ENCODE results near the gene SELENOO. TPM values are rescaled to one million over a fixed set of nuclear protein-coding genes. Genes with fewer than 3 reads are reported as not detected.

SELENOO gene
- total RNA-seq, 1 experiment from 2014 or later: 27.4 TPM

- H3K4me1 ChIP-seq (replicated peaks; ENCODE audit: insufficient read depth): peaks cover 13% of the 10 kb centered on the region
- ChIA-PET POLR2A (ENCODE audit: unreplicated experiment) (no interaction called here), CTCF (no interaction called here)
- TF ChIP-seq EZH2 (IDR thresholded peaks at IDR 0.05; ENCODE audit: low read depth) (no peak), CTCF (conservative IDR thresholded peaks at IDR 0.05) (no peak)
- H3K27me3 ChIP-seq (ENCODE audit: insufficient read depth, low read depth): no peaks in the 10 kb centered on the region
- no peaks in the 10 kb centered on the region for H3K9me2 ChIP-seq (ENCODE audit: insufficient read depth)
- DNase-seq: no peak
- no TSS peak for BruUV-seq (replicated peaks)
- no peaks in the 10 kb centered on the region for H3K36me3 ChIP-seq (ENCODE audit: low read depth)
- no peak overlapping the region for H2AFZ ChIP-seq
- H3K79me2 ChIP-seq (ENCODE audit: low read depth): peaks cover 4% of the 10 kb centered on the region; the same call in 1 of the 2 replicates
- H3K9me3 ChIP-seq (ENCODE audit: insufficient read depth, low read depth): no peaks in the 10 kb centered on the region
- H3K4me2 ChIP-seq: no peak overlapping the region
- intact Hi-C loops (cut with micrococcal nuclease; ENCODE audit: unreplicated experiment): no loop called here
- no peak overlapping the region for H3K4me3 ChIP-seq
- H4K20me1 ChIP-seq (ENCODE audit: insufficient read depth): peaks cover 17% of the 10 kb centered on the region
- no peak overlapping the region for H3K27ac ChIP-seq
- peaks cover 10% of the 10 kb centered on the region; the same call in 1 of the 2 replicates for H3F3A ChIP-seq (ENCODE audit: insufficient read depth, low read depth)
Measured at GRCh38 chr22:50173983-50174355, 26.8 kb upstream of the SELENOO start.

GRCh38 chr22:50174382-50175190 is 26.2 kb upstream of the SELENOO start:
- Histone ChIP-seq H3K4me3 (no peak overlapping the region), H3K9me3 (ENCODE audit: insufficient read depth, low read depth) (no peaks in the 10 kb centered on the region), H4K20me1 (ENCODE audit: insufficient read depth) (peaks cover 17% of the 10 kb centered on the region), H3K27ac (no peak overlapping the region), H3K79me2 (ENCODE audit: low read depth) (peaks cover 4% of the 10 kb centered on the region; the same call in 1 of the 2 replicates), H3K36me3 (ENCODE audit: low read depth) (no peaks in the 10 kb centered on the region), H3K4me2 (no peak overlapping the region), H3K9me2 (ENCODE audit: insufficient read depth) (no peaks in the 10 kb centered on the region), H3K27me3 (ENCODE audit: insufficient read depth, low read depth) (no peaks in the 10 kb centered on the region), H3F3A (ENCODE audit: insufficient read depth, low read depth) (peaks cover 10% of the 10 kb centered on the region; the same call in 1 of the 2 replicates), H2AFZ (no peak overlapping the region), H3K4me1 (replicated peaks; ENCODE audit: insufficient read depth) (peaks cover 9% of the 10 kb centered on the region)
- no peak for DNase-seq
- CTCF ChIA-PET: no interaction called here
- POLR2A ChIA-PET (ENCODE audit: unreplicated experiment): no interaction called here
- TF ChIP-seq EZH2 (IDR thresholded peaks at IDR 0.05; ENCODE audit: low read depth) (no peak), CTCF (conservative IDR thresholded peaks at IDR 0.05) (no peak)
- intact Hi-C loops (cut with micrococcal nuclease; ENCODE audit: unreplicated experiment): no loop called here
- BruUV-seq (replicated peaks): no TSS peak

GRCh38 chr22:50175191-50175461 is 25.7 kb upstream of the SELENOO start:
- no peak for TF ChIP-seq EZH2 (IDR thresholded peaks at IDR 0.05; ENCODE audit: low read depth)
- no peak for TF ChIP-seq CTCF (conservative IDR thresholded peaks at IDR 0.05)
- BruUV-seq (replicated peaks): no TSS peak
- H3K27ac ChIP-seq: no peak overlapping the region
- DNase-seq: no peak
- peaks cover 4% of the 10 kb centered on the region; the same call in 1 of the 2 replicates for H3K79me2 ChIP-seq (ENCODE audit: low read depth)
- H4K20me1 ChIP-seq (ENCODE audit: insufficient read depth): peaks cover 17% of the 10 kb centered on the region
- H3K4me1 ChIP-seq (replicated peaks; ENCODE audit: insufficient read depth): peaks cover 9% of the 10 kb centered on the region
- H3K4me3 ChIP-seq: no peak overlapping the region
- H3F3A ChIP-seq (ENCODE audit: insufficient read depth, low read depth): peaks cover 10% of the 10 kb centered on the region; the same call in 1 of the 2 replicates
- no peaks in the 10 kb centered on the region for H3K36me3 ChIP-seq (ENCODE audit: low read depth)
- intact Hi-C loops (cut with micrococcal nuclease; ENCODE audit: unreplicated experiment): no loop called here
- H3K9me3 ChIP-seq (ENCODE audit: insufficient read depth, low read depth): no peaks in the 10 kb centered on the region
- ChIA-PET POLR2A (ENCODE audit: unreplicated experiment) (no interaction called here), CTCF (no interaction called here)
- H3K9me2 ChIP-seq (ENCODE audit: insufficient read depth): no peaks in the 10 kb centered on the region
- H3K4me2 ChIP-seq: no peak overlapping the region
- H3K27me3 ChIP-seq (ENCODE audit: insufficient read depth, low read depth): no peaks in the 10 kb centered on the region
- H2AFZ ChIP-seq: no peak overlapping the region

All from PC-9 (cell line).